ENCODE results near the gene ACYP2. TPM values are rescaled to one million over a fixed set of nuclear protein-coding genes. Genes with fewer than 3 reads are reported as not detected.

The ACYP2 gene
- total RNA-seq, 1 donor from 2014 or later = 11.8 TPM

GRCh38 chr2:54083445-54083844 is 32.0 kb upstream of the ACYP2 start:
- Mint-ChIP-seq H3K27ac (no peak overlapping the region), H3K4me3 (no peak overlapping the region), H3K36me3 (no peaks in the 10 kb centered on the region), H3K4me1 (peaks cover 6% of the 10 kb centered on the region), H3K9me3 (peaks cover 3% of the 10 kb centered on the region), H3K27me3 (ENCODE audit: low read depth) (no peaks in the 10 kb centered on the region)
- TF ChIP-seq CTCF (IDR thresholded peaks at IDR 0.05; ENCODE audit: unreplicated experiment) = no peak
- no peak for DNase-seq (ENCODE audit: low spot score in 2 of 2, unreplicated experiment in 2 of 2)

GRCh38 chr2:54084600-54084999 is 30.8 kb upstream of the ACYP2 start:
- no peak for DNase-seq (ENCODE audit: low spot score in 2 of 2, unreplicated experiment in 2 of 2)
- no peak for TF ChIP-seq CTCF (IDR thresholded peaks at IDR 0.05; ENCODE audit: unreplicated experiment)
- H3K4me1 Mint-ChIP-seq = peaks cover 10% of the 10 kb centered on the region
- no peak overlapping the region for H3K4me3 Mint-ChIP-seq
- H3K27me3 Mint-ChIP-seq (ENCODE audit: low read depth) = no peaks in the 10 kb centered on the region
- H3K9me3 Mint-ChIP-seq = peaks cover 3% of the 10 kb centered on the region
- no peak overlapping the region for H3K27ac Mint-ChIP-seq
- no peaks in the 10 kb centered on the region for H3K36me3 Mint-ChIP-seq

- Mint-ChIP-seq H3K27ac (no peak overlapping the region), H3K36me3 (no peaks in the 10 kb centered on the region), H3K9me3 (peaks cover 3% of the 10 kb centered on the region), H3K27me3 (ENCODE audit: low read depth) (no peaks in the 10 kb centered on the region), H3K4me3 (no peak overlapping the region), H3K4me1 (peaks cover 10% of the 10 kb centered on the region)
- no peak for TF ChIP-seq CTCF (IDR thresholded peaks at IDR 0.05; ENCODE audit: unreplicated experiment)
- DNase-seq (ENCODE audit: low spot score in 2 of 2, unreplicated experiment in 2 of 2) = no peak
Measured at GRCh38 chr2:54085069-54085468, 30.3 kb upstream of the ACYP2 start.

- Mint-ChIP-seq H3K4me3 (no peak overlapping the region), H3K36me3 (no peaks in the 10 kb centered on the region), H3K27ac (no peak overlapping the region), H3K27me3 (ENCODE audit: low read depth) (no peaks in the 10 kb centered on the region), H3K9me3 (peaks cover 3% of the 10 kb centered on the region), H3K4me1 (peaks cover 10% of the 10 kb centered on the region)
- TF ChIP-seq CTCF (IDR thresholded peaks at IDR 0.05; ENCODE audit: unreplicated experiment) = no peak
- DNase-seq (ENCODE audit: low spot score in 2 of 2, unreplicated experiment in 2 of 2) = no peak
Measured at GRCh38 chr2:54086157-54086556, 29.3 kb upstream of the ACYP2 start.

- no peaks in the 10 kb centered on the region for H3K27me3 Mint-ChIP-seq (ENCODE audit: low read depth)
- no peaks in the 10 kb centered on the region for H3K36me3 Mint-ChIP-seq
- no peak for TF ChIP-seq CTCF (IDR thresholded peaks at IDR 0.05; ENCODE audit: unreplicated experiment)
- no peak overlapping the region for H3K27ac Mint-ChIP-seq
- no peak overlapping the region for H3K4me3 Mint-ChIP-seq
- H3K4me1 Mint-ChIP-seq = peaks cover 10% of the 10 kb centered on the region
- no peak for DNase-seq (ENCODE audit: low spot score in 2 of 2, unreplicated experiment in 2 of 2)
- H3K9me3 Mint-ChIP-seq = peaks cover 3% of the 10 kb centered on the region
Measured at GRCh38 chr2:54088191-54088634, 27.2 kb upstream of the ACYP2 start.

- peaks cover 10% of the 10 kb centered on the region for H3K4me1 Mint-ChIP-seq
- H3K36me3 Mint-ChIP-seq = no peaks in the 10 kb centered on the region
- no peak for TF ChIP-seq CTCF (IDR thresholded peaks at IDR 0.05; ENCODE audit: unreplicated experiment)
- no peak overlapping the region for H3K4me3 Mint-ChIP-seq
- H3K9me3 Mint-ChIP-seq = no peaks in the 10 kb centered on the region
- H3K27me3 Mint-ChIP-seq (ENCODE audit: low read depth) = no peaks in the 10 kb centered on the region
- H3K27ac Mint-ChIP-seq = peak overlapping the region; percentile 20
- DNase-seq (ENCODE audit: low spot score in 2 of 2, unreplicated experiment in 2 of 2) = no peak
Measured at GRCh38 chr2:54088719-54089118, 26.7 kb upstream of the ACYP2 start.
